ENCODE data around the gene SPRR2A.
"Not testable (repeated sequence)": the region's sequence is repeated elsewhere in the genome, so short reads cannot be mapped to it uniquely, and the experiment has no call there.

Gene SPRR2A

DNA sequence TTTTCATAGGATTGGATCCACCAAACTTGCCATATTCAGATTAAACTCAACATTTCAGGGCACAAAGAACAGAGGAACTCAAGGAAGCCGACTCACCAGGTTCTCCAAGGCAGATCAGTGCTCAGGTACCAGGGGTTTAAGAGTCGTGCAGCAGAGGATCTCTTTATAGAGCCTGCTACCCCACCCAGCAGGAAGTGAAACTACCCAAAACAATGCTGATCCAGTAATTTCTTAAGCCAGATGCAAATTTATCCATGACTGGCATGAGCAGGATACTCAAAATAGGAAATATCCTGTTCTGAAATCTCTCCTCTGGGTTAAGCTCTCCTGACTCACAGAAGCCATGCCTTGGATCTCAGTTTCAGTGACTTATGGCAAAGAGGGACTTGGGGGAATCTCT, at the start of gene SPRR2A:
SPRR2A (minus strand) TSS at position 138 of the 400 bp plus-strand sequence. CDS start 777 bp downstream, outside the sequence.
- DNase-seq (ENCODE audit: low read depth): no peak

DNA sequence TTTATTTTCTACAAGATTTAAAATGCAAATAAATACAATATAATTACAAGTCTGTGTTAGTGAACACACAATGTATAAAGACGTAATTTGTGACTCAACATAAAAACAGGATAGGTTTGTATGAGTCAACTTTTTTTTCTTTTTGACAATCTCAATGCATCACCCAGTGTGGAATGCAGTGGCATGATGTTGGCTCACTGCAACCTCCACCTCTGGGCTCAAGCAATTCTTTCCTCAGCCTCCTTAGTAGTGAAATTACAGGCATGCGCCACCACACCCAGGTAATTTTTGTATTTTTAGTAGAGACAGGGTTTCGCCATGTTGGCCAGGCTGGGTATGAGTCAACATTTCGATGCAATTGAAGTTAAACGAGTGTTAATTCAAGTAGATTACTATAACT, 42.9 kb upstream of the SPRR2A start:
- no peak for DNase-seq (ENCODE audit: low read depth)

DNA sequence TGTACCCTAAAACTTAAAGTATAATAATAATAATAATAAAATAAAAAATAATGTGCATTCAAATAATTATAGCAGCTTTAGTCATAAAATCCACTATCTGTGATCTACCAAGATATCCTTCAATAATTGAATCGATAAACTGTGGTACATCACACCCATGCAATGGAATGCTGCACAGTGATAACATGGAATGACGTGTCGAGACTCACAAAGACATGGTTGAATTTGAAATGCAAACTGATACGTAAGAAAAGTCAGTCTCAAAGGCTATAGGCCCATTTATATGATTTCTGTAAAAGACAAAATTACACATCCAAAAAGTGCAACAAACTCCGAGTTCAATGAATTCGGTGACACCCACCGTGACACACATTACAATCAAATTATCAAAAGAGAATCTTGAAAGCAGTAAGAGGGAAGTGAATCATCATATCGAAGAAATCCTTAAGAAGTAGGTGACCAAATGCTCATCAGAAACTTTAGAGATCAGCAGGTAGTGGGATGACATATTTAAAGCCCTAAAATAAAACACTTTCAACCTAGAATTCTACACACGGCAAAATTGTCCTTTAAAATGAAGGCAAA, 42.2 kb upstream of the SPRR2A start:
- DNase-seq (ENCODE audit: low read depth): no peak

DNA sequence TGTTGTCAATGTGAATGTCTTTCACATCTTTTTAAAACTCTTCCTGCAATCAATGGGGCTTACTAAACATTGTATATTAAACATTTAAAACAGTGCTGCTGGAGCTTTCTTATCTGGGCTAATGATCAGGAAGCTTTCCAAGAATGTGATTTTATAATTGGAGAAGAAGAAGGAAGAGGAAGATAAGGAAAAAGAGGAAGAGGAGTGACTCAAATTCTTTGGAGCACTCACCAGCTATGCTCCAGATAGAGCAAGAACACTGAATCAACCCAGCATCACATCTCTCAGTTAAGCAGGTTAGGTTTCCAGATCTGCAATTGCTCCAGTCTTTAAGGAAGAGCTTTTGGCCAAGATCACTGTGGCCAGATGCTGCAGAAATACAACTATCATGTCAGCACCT, 38.5 kb upstream of the SPRR2A start:
- no peak for DNase-seq (ENCODE audit: low read depth)

DNA sequence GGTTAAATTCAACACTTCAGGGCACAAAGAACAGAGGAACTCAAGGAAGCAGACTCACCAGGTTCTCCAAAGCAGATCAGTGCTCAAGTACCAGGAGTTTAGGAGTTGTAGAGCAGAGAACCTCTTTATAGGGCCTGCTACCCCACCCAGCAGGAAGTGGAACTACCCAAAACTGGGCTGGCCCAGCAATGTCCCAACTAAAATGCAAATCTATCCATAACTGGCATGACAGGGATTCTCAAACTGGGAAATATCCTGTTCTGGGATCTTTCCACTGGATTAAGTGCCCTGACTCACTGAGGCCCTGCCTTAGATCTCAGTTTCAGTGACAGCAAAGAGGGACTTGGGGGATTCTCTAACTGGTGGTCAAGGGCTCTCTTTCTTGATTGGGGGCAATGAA, 37.1 kb upstream of the SPRR2A start, which contains the start of gene SPRR2E:
SPRR2E (minus strand) TSS at position 101 of the 400 bp plus-strand sequence. CDS start 775 bp downstream, outside the sequence.
- DNase-seq (ENCODE audit: low read depth): no peak

DNA sequence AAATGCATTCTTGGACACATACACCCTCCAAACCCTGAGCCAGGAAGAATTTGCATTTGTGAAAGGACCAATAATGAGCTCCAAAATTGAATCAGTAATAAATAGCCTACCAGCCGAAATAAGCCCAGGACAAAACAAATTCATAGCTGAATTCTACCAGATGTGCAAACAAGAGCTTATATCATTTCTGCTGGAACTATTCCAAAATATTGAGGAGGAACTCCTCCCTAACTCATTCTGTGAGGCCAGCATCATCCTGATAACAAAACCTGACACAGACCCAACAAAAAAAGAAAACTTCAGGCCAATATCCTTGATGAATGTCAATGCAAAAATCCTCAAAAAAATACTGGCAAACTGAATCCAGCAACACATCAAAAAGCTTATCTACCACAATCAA, 30.3 kb upstream of the SPRR2A start:
- DNase-seq (ENCODE audit: low read depth): no peak

DNA sequence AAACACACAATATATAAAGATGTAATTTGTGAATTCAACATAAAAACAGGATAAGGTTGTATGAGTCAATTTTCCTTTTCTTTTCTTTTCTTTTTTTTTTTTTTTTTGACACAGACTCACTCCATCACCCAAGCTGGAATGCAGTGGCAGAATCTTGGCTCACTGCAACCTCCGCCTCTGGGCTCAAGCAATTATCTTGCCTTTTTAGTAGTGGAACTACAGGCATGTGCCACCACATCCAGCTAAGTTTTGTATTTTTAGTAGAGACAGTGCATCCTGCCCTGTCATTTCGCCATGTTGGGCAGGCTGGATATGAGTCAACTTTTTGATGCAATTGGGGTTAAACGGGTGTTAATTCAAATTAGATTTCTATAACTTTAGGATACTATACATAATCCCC, 24.4 kb upstream of the SPRR2A start:
- DNase-seq (ENCODE audit: low read depth): no peak

DNA sequence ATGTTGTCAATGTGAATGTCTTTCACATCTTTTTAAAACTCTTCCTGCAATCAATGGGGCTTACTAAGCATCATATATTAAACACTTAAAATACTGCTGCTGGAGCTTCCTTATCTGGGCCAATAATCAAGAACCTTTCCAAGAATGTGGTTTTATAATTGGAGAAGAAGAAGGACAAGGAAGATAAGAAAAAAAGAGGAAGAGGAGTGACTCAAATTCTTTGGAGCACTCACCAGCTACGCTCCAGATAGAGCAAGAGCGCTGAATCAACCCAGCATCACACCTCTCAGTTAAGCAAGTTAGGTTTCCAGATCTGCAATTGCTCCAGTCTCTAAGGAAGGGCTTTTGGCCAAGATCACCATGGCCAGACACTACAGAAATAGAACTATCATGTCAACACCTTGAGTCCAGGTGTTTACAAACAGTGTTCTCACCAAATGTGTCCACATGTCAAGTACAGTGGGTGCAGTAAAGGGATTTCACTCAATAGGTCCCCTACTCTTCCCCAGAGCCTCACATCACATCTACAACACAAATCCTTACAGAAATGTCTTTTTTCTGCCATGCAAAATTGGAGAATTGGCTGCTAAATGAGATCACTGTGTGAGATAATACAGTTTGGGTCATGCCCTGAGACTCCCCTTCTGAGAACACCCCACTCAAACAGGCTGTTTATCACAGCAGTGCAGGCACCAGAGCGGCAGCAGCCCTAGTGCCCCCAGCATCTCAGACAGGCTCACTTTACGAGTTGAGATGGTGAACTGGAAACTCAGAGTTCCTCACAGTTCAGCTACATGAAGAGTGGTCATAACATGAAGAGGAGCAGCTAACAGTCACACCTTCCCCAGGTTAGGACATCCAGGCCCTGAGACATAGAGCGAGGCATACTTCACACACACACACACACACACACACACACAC, 15.8 kb upstream of the SPRR2A start:
- DNase-seq (ENCODE audit: low read depth): no peak

DNA sequence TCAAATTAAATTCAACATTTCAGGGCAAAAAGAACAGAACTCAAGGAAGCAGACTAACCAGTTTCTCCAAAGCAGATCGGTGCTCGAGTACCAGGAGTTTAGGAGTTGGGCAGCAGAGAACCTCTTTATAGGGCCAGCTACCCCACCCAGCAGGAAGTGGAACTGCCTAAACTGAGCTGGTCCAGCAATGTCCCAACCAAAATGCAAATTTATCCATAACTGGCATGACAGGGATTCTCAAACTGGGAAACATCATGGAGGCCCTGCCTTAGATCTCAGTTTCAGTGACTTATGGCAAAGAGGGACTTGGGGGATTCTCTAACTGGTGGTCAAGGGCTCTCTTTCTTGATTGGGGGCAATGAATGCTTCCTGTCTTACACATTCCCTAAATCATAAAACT, 14.2 kb upstream of the SPRR2A start, which contains the start of gene SPRR2B:
SPRR2B (minus strand) TSS at position 101 of the 400 bp plus-strand sequence. CDS start 772 bp downstream, outside the sequence.
- DNase-seq (ENCODE audit: low read depth): no peak

DNA sequence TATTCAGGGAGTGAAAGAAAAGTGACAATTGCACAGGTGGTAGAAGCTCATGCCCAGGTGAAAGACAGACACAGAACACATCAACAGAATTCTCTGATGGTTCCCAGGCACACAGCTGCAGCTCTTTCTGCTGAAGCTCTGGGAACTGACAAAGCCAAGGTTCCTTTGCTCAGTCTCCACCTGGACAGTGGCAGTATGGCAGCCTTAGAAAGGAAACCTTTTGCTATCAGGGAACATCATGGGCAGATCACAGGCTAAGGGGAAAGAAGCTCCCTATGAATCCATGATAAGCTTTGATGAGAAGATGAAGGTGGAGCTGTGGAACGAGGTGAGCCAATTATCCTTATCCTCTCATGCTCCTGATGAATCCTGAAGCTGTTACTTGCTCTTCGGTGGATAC, 12.9 kb upstream of the SPRR2A start:
- no peak for DNase-seq (ENCODE audit: low read depth)

DNA sequence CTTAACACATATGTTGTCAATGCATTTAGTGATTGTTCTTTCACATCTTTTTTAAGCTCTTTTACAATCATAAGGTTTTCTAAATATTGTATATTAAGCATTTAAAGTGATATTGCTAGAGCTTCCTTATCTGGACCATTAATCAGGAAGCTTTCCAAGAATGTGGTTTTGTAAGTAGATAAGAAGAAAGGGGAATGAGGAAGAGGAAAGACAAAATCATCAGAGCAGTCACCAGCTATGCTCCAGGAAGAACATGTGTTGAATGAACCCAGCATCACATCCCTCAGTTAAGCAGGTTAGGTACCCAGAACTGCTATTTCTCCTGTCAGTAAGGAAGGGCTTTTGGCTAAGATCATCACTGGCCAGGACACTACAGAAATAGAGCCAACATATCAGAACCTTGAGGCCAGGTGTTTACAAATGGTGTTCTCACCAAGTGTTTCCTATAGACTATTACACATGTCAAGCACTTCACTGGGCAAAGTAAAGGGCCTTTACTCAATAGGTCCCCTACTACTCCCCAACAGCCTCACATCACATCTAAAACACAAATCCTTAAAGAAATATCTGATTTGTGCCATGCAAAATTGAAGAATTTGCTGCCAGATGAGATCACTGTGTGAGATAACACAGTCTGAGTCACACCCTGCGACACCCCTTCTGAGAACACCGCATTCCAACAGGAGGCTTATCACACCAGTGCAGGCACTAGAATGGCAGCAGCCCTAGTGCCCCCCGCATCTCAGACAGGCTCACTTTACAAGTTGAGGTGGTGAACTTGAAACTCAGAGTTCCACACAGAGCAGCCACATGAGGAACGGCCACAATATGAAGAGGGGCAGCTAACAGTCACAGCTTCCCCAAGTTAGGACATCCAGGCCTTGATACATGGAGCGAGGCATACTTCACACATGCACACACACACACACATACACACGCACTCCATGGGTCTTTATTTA, 1.8 kb upstream of the SPRR2A start:
- DNase-seq (ENCODE audit: low read depth): no peak

DNA sequence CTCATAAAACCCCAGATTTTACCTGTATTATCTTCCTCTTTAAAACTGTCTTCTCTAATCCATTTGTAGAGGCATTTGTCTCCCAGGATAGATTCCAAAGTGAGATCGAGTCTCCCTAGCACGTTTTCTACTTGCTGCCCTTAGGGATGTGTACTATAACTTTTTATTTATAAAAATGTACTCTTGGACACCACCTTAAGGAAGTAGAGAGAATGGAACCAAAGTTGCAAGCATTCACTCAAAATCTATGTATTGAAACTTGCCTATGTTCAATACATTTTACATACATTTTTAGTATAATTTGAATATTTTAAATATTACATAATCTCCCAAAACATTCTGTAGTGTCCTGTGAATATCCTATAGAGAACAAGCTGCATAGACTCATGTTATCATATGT, 842 bp upstream of the SPRR2A start:
- no peak for DNase-seq (ENCODE audit: low read depth)

DNA sequence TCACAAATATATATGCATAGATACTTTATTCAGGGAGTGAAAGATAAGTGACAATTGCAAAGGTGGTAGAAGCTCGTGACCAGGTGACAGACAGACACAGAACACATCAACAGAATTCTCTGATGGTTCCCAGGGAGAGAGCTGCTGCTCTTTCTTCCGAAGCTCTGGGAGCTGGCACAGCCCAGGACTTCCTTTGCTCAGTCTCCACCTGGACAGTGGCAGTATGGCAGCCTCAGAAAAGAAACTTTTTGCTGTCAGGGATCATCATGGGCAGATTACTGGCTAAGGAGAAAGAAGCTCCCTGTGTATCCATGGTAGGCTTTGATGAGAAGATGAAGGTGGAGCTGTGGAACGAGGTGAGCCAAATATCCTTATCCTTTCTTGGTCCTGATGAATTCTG, 1.2 kb downstream of the SPRR2A start:
- not testable (repeated sequence) for DNase-seq (ENCODE audit: low read depth)

DNA sequence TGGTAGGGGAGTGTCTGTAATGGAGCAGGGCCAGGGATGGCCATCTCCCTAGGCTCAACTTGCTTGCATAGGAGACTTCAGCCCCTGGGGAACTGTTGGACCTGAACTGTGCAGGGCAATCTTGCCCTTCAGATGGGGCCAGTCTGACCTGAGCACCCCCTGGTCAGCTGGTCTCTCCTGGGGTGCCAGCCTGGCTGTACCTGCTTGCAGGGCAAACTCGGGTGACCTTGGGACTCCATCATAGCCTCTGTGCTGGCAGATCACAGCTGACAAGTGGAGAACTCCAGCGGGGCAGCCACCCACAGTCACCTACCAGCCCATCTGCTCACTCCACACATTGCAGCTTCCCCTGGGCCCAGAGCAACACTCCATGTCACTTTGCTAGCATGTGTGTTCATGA, 8.1 kb downstream of the SPRR2A start:
- no peak for DNase-seq (ENCODE audit: low read depth)

DNA sequence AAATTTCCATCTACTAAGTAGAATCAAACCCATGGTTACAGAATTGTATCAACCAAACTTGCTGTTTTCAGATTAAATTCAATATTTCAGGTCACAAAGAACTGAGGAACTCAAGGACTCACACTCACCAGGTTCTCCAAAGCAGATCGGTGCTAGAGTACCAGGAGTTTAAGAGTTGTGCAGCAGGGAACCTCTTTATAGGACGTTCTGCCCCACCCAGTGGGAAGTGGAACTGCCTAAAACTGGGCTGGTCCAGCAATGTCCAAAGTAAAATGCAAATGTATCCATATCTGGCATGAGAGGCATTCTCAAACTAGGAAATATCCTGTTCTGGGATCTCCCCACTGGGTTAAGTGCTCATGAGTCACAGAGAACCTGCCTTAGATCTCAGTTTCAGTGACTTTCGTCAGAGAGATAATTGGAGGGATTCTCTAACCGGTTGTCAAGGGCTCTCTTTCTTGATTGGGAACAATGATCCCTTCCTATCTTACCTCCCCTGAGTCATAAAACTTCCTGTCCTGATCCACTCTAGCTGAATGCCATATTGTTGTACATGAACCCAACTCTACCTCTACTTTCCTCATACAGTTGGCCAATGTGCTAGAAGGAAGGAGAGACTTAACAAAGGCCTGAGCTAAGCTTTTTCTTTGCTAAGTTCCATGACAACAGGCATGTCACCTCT, 16.2 kb downstream of the SPRR2A start, which contains the start of gene SPRR2D:
SPRR2D (minus strand) TSS at position 171 of the 682 bp plus-strand sequence. CDS start 774 bp downstream, outside the sequence.
- DNase-seq (ENCODE audit: low read depth): no peak

DNA sequence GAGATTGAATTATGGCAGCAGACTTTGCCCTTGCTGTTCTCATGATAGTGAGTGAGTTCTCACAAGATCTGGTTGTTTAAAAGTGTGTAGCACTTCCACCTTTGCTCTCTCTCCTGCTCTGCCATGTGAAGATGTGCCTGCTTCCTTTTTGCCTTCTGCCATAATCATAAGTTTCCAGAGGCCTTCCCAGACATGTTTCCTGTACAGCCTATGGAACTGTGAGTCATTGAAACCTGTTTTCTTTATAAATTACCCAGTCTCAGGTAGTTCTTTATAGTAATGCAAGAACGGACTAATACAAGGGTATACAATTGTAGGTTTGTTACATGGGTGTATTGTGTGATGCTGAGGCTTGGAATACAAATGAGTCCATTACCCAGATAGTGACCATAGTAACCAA, 22.1 kb downstream of the SPRR2A start:
- no peak for DNase-seq (ENCODE audit: low read depth)

DNA sequence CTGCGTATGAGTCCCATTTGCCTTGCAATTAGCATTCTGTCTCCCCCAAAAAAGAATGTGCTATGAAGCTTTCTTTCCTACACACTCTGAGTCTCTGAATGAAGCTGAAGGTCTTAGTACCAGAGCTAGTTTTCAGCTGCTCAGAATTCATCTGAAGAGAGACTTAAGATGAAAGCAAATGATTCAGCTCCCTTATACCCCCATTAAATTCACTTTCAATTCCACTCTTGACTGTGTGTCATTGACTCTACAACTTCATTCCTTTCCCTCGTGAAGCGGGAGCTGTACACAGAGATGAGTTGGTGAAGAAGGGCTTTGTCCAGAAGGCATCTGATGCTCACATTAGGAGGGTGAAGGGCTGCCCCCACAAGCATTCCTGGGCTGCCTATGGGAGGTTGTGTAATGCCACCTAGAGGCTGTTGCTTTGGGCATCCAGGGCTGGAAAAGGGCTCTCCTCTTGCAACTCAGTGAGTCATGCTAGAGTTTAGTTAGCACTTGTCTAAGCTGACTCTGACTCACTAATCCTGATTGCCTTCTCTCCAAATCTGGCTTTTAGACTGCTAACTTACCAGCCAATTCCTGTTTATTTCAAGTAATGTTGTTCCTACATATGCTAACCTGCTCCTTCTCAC, 24.5 kb downstream of the SPRR2A start:
- no peak for DNase-seq (ENCODE audit: low read depth)

DNA sequence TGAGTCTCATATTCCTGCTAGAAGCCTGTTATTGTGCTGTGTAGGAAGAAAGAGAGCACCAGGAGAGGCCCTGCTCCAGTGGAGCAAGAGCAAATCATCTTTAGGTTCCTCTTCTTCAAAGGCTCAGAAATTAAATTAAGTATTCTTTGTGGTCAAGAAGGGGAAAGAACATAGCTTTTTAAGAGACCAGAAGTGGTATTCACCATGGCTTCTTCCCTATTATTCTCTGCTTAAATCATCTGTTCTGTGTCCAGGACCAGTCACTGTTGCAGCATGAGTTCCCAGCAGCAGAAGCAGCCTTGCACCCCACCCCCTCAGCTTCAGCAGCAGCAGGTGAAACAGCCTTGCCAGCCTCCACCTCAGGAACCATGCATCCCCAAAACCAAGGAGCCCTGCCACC, 25.2 kb downstream of the SPRR2A start:
- DNase-seq (ENCODE audit: low read depth): no peak

DNA sequence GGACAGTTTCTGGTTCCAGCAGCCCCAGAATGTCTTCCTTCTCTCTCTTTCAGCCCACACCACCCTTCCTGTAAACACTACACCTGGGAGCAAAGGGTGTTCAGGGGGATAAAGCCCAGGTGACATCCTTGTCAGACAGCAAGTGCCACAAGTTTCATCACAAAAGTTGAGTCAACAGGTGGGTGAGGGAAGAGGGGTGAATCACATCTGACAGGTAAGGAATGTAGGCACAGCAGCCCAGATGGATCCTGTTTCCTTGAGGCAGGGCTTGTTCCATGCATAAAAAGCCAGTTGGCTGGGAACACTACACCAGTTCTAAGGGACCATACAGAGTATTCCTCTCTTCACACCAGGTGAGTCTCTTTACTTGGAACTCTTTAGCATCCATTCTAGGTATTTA, 26.4 kb downstream of the SPRR2A start, which contains the start of gene SPRR1B:
SPRR1B (plus strand) TSS at position 309 of the 400 bp plus-strand sequence. CDS start 1,143 bp downstream, outside the sequence.
- no peak for DNase-seq (ENCODE audit: low read depth)

DNA sequence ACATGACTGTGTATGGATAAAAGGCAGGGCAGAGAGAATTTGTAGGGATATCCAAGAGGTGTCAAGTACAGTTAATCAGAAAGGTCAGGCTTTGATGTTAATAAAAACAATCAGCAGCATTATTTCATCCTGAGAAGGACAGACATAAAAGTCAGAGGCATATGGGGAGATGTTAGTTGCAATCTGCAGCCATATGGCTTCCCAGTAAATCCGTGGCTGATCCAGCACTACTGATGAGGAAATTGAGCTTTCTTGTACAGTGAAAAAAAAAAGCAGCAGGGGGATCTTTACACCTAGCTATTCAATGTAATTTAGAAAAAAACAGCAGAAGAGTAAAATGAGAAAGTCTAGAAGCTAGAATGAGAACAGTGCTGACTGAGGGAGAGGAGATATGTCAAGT, 28.5 kb downstream of the SPRR2A start:
- no peak for DNase-seq (ENCODE audit: low read depth)

DNA sequence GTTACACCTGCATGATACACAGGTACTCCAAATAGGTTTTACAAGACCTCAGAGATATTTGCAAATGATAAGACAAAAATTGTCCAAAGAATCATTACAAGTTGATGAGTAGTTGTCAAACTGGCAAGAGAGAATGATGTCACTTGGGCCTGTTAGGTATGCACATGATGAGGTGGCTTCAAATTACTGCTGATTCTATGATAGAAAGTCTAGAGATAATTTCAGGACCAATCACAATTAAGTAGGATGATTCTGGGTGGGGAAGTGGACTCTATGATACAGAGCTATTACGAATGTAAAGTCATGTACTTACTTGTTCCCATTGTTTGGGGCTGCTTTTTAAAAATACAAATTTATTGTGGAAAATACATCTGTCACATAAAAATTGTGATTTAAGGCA, 31.5 kb downstream of the SPRR2A start:
- no peak for DNase-seq (ENCODE audit: low read depth)
